ENCODE data around the gene HAGH.

Gene HAGH

DNA sequence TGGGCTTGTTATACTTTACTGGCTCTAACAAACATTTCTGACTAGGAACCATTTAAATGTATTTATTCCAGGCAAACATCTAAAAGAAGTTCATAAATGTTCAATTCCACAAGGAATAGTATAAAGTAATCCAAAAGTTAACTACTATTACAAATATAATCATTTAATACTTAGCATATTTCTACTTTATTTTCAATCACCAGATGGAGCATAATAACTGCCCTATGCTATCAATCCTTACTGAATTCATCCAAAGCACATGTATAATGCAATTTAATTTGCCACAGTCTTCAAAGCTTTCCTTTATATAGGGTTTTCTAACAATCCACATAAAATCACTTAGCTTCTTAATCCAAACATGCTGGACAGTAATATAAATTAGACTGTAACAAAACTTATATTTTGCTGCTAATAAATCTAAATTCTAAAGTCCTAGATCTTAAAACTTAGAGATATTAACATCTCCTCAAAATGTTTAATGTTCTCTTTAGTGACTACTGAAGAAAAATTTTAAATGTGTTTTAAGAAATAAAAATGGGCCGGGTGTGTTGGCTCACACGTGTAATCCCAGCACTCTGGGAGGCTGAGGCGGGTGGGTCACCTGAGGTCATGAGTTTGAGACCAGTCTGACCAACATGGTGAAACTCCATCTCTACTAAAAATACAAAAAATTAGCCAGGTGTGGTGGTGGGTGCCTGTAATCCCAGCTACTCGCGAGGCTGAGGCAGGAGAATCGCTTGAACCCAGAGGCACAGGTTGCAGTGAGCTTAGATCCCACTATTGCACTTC lies 39.5 kb upstream of the HAGH start:
- peaks cover 48% of the 10 kb centered on the region for H3K27me3 Mint-ChIP-seq (ENCODE audit: low read depth)
- H3K4me3 Mint-ChIP-seq = no peak overlapping the region

DNA sequence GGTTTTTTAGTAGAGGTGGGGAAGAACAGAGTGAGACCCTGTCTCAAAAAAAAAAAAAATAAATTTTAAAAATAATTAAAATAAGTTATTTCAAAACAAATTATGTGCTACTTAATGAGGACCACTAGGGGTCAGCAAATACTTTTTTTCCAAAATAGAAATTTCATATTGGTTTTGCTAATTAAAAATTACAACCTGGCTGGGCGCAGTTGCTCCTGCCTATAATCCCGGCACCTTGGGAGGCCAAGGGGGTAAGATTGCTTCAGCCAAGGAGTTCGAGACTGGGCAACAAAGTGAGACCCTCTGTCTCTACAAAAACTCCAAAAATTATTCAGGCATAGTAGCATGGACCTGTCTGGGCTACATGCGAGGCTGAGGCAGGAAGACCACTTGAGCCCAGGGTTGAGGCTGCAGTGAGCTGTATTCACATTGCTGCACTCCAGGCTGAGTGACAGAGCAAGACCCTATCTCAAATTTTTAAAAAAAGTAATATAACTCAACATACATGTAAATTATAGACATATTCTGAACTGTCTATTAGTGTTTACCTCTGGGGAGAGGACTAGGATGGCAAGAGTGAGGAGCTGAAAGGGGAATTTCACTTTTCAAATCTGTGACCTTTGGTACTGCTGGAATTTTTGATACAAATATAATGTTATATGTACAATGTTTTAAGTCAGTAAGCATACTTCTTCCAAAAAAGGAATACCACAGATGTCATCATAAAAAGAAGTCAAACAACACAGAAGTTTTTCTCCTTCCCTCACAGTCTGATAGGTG lies 37.2 kb upstream of the HAGH start:
- no peaks in the 10 kb centered on the region for H3K9me3 Mint-ChIP-seq
- H3K27me3 Mint-ChIP-seq (ENCODE audit: low read depth) = peaks cover 56% of the 10 kb centered on the region
- H3K4me3 Mint-ChIP-seq = no peak overlapping the region
- H3K36me3 Mint-ChIP-seq (ENCODE audit: low read depth) = no peaks in the 10 kb centered on the region
- TF ChIP-seq, protein P1, sequence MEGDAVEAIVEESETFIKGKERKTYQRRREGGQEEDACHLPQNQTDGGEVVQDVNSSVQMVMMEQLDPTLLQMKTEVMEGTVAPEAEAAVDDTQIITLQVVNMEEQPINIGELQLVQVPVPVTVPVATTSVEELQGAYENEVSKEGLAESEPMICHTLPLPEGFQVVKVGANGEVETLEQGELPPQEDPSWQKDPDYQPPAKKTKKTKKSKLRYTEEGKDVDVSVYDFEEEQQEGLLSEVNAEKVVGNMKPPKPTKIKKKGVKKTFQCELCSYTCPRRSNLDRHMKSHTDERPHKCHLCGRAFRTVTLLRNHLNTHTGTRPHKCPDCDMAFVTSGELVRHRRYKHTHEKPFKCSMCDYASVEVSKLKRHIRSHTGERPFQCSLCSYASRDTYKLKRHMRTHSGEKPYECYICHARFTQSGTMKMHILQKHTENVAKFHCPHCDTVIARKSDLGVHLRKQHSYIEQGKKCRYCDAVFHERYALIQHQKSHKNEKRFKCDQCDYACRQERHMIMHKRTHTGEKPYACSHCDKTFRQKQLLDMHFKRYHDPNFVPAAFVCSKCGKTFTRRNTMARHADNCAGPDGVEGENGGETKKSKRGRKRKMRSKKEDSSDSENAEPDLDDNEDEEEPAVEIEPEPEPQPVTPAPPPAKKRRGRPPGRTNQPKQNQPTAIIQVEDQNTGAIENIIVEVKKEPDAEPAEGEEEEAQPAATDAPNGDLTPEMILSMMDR (IDR thresholded peaks at IDR 0.05; ENCODE audit: unreplicated experiment in 3 of 3) = peak; percentile 61 to 86 (median 64)
- no peak overlapping the region for H3K27ac Mint-ChIP-seq
- H3K4me1 Mint-ChIP-seq = no peaks in the 10 kb centered on the region

More for the DNA sequence above, 39.5 kb upstream of the HAGH start:
- no peaks in the 10 kb centered on the region for H3K36me3 Mint-ChIP-seq (ENCODE audit: low read depth)
- TF ChIP-seq, protein P1 (IDR thresholded peaks at IDR 0.05; ENCODE audit: unreplicated experiment in 3 of 3) = no peak
- H3K27ac Mint-ChIP-seq = no peak overlapping the region
- no peaks in the 10 kb centered on the region for H3K9me3 Mint-ChIP-seq
- H3K4me1 Mint-ChIP-seq = no peaks in the 10 kb centered on the region

DNA sequence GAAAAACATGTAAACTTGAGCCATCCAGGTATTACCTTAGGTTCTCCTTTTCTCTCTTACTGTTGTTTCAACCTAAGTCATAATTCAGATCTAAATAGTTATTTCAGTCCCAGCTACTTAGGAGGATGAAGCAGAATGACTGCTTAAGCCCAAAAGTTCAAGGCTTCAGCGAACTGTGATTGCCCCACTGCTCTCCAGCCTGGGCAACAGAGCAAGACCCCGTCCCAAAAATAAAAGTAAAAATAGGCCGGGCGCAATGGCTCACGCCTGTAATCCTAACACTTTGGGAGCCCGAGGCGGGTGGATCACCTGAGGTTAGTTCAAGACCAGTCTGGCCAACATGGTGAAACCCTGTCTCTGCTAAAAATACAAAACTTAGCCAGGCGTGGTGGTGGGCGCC lies 35.8 kb upstream of the HAGH start:
- no peaks in the 10 kb centered on the region for H3K36me3 Mint-ChIP-seq (ENCODE audit: low read depth)
- TF ChIP-seq, protein P1 (IDR thresholded peaks at IDR 0.05; ENCODE audit: unreplicated experiment in 3 of 3) = no peak
- H3K4me3 Mint-ChIP-seq = no peak overlapping the region
- no peak overlapping the region for H3K27ac Mint-ChIP-seq
- no peaks in the 10 kb centered on the region for H3K9me3 Mint-ChIP-seq
- peaks cover 3% of the 10 kb centered on the region for H3K4me1 Mint-ChIP-seq
- H3K27me3 Mint-ChIP-seq (ENCODE audit: low read depth) = peaks cover 69% of the 10 kb centered on the region

DNA sequence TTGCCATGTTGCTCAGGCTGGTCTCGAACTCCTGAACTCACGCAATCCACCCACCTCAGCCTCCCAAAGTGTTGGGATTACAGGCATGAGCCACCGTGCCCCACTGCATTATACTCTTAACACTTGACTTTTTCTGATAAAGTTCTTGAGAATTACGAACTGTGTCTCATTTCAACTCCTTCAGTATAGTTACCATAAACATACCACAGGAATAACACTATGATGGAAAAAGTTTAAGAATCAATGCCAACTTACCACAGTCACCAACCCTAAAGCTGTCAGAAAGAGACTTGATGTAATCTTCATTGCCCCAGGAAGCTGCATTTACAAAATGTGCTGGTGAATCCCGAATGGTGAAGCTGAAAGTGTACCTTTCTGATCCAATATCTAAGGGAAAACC lies 35.1 kb upstream of the HAGH start:
- TF ChIP-seq, protein P1 (IDR thresholded peaks at IDR 0.05; ENCODE audit: unreplicated experiment in 3 of 3) = no peak
- Mint-ChIP-seq H3K9me3 (no peaks in the 10 kb centered on the region), H3K27ac (no peak overlapping the region), H3K36me3 (ENCODE audit: low read depth) (no peaks in the 10 kb centered on the region), H3K4me1 (peaks cover 8% of the 10 kb centered on the region), H3K27me3 (ENCODE audit: low read depth) (peaks cover 76% of the 10 kb centered on the region), H3K4me3 (no peak overlapping the region)

DNA sequence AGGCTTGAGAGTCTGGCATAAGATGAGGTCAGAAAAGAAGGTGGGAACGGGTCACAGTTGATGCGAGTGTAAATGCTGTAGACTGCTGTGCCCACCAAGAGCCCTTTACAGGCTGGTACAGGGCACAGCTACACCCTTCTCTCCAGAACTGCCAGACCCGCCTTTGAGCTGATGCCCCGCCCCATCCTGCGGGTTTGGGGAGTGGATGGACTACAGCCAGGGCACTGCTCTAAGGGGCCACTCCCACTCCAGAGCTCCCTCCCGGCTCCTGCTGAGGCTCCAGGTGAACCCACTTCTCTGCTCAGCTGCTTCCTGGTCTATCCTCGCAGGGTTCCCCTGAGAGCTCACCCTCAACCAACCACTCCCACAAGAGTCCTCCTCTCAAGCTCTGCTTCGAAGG lies 33.0 kb upstream of the HAGH start:
- no peaks in the 10 kb centered on the region for H3K36me3 Mint-ChIP-seq (ENCODE audit: low read depth)
- no peak overlapping the region for H3K4me3 Mint-ChIP-seq
- H3K4me1 Mint-ChIP-seq = peaks cover 8% of the 10 kb centered on the region
- H3K27me3 Mint-ChIP-seq (ENCODE audit: low read depth) = peaks cover 75% of the 10 kb centered on the region
- H3K9me3 Mint-ChIP-seq = no peaks in the 10 kb centered on the region
- TF ChIP-seq, protein P1 (IDR thresholded peaks at IDR 0.05; ENCODE audit: unreplicated experiment in 3 of 3) = no peak
- no peak overlapping the region for H3K27ac Mint-ChIP-seq
